ENCODE results near the gene SLC6A2. TPM values are rescaled to one million over a fixed set of nuclear protein-coding genes. Genes with fewer than 3 reads are reported as not detected.
A peak's percentile ranks its signal among the peaks of the same experiment; 100 is the strongest.

The SLC6A2 gene
- total RNA-seq, 1 experiment from 2014 or later = 0.61 TPM

- peak overlapping the region; percentile 55 for H3K4me2 ChIP-seq
- H4K20me1 ChIP-seq (ENCODE audit: insufficient read depth) = no peaks in the 10 kb centered on the region
- CTCF ChIA-PET = no interaction called here
Observed at GRCh38 chr16:55662644-55663031, 6.8 kb downstream of the SLC6A2 start.

GRCh38 chr16:55663225-55663624 lies 7.4 kb downstream of the SLC6A2 start:
- TF ChIP-seq, protein P1, sequence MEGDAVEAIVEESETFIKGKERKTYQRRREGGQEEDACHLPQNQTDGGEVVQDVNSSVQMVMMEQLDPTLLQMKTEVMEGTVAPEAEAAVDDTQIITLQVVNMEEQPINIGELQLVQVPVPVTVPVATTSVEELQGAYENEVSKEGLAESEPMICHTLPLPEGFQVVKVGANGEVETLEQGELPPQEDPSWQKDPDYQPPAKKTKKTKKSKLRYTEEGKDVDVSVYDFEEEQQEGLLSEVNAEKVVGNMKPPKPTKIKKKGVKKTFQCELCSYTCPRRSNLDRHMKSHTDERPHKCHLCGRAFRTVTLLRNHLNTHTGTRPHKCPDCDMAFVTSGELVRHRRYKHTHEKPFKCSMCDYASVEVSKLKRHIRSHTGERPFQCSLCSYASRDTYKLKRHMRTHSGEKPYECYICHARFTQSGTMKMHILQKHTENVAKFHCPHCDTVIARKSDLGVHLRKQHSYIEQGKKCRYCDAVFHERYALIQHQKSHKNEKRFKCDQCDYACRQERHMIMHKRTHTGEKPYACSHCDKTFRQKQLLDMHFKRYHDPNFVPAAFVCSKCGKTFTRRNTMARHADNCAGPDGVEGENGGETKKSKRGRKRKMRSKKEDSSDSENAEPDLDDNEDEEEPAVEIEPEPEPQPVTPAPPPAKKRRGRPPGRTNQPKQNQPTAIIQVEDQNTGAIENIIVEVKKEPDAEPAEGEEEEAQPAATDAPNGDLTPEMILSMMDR (conservative IDR thresholded peaks at IDR 0.05) = no peak
- TF ChIP-seq EZH2 (IDR thresholded peaks at IDR 0.05; ENCODE audit: low read depth) = no peak
- H3F3A ChIP-seq (ENCODE audit: insufficient read depth, low read depth) = peaks cover 52% of the 10 kb centered on the region
- H3K4me2 ChIP-seq = peak overlapping the region; percentile 55
- H3K4me3 ChIP-seq = no peak overlapping the region
- H3K9me3 ChIP-seq (ENCODE audit: insufficient read depth, low read depth) = no peaks in the 10 kb centered on the region
- H3K4me1 ChIP-seq (replicated peaks; ENCODE audit: insufficient read depth) = peaks cover 86% of the 10 kb centered on the region
- BruUV-seq (replicated peaks) = no TSS peak
- ChIA-PET CTCF (no interaction called here), POLR2A (ENCODE audit: unreplicated experiment) (interaction anchor here (0.7 kb wide), 1 partner anchor 1198 kb away, joined by 3 read pairs; no protein-coding TSS in a partner anchor)
- H3K9me2 ChIP-seq (ENCODE audit: insufficient read depth) = no peaks in the 10 kb centered on the region
- no peaks in the 10 kb centered on the region for H4K20me1 ChIP-seq (ENCODE audit: insufficient read depth)
- H3K36me3 ChIP-seq (ENCODE audit: low read depth) = no peaks in the 10 kb centered on the region
- no peaks in the 10 kb centered on the region for H3K27me3 ChIP-seq (ENCODE audit: insufficient read depth, low read depth)
- no peaks in the 10 kb centered on the region for H3K79me2 ChIP-seq (ENCODE audit: low read depth)
- no peak overlapping the region for H2AFZ ChIP-seq
- intact Hi-C loops (cut with micrococcal nuclease; ENCODE audit: unreplicated experiment) = loop anchor here (1.0 kb wide), 1 partner anchor 163 kb away; no protein-coding TSS in a partner anchor
- H3K27ac ChIP-seq = peak overlapping the region; percentile 93
- DNase-seq = no peak

More at GRCh38 chr16:55662644-55663031, 6.8 kb downstream of the SLC6A2 start:
- H3K27me3 ChIP-seq (ENCODE audit: insufficient read depth, low read depth) = no peaks in the 10 kb centered on the region
- intact Hi-C loops (cut with micrococcal nuclease; ENCODE audit: unreplicated experiment) = loop anchor here (1.0 kb wide), 1 partner anchor 162 kb away; no protein-coding TSS in a partner anchor
- POLR2A ChIA-PET (ENCODE audit: unreplicated experiment) = no interaction called here
- no peak overlapping the region for H2AFZ ChIP-seq
- peaks cover 80% of the 10 kb centered on the region for H3K4me1 ChIP-seq (replicated peaks; ENCODE audit: insufficient read depth)
- no peaks in the 10 kb centered on the region for H3K9me3 ChIP-seq (ENCODE audit: insufficient read depth, low read depth)
- TF ChIP-seq, protein P1 (conservative IDR thresholded peaks at IDR 0.05) = no peak
- no peak for TF ChIP-seq EZH2 (IDR thresholded peaks at IDR 0.05; ENCODE audit: low read depth)
- DNase-seq = no peak
- no peaks in the 10 kb centered on the region for H3K36me3 ChIP-seq (ENCODE audit: low read depth)
- H3K79me2 ChIP-seq (ENCODE audit: low read depth) = no peaks in the 10 kb centered on the region
- peak overlapping the region; percentile 93 for H3K27ac ChIP-seq
- H3K4me3 ChIP-seq = no peak overlapping the region
- peaks cover 46% of the 10 kb centered on the region for H3F3A ChIP-seq (ENCODE audit: insufficient read depth, low read depth)
- no TSS peak for BruUV-seq (replicated peaks)
- H3K9me2 ChIP-seq (ENCODE audit: insufficient read depth) = no peaks in the 10 kb centered on the region

DNA sequence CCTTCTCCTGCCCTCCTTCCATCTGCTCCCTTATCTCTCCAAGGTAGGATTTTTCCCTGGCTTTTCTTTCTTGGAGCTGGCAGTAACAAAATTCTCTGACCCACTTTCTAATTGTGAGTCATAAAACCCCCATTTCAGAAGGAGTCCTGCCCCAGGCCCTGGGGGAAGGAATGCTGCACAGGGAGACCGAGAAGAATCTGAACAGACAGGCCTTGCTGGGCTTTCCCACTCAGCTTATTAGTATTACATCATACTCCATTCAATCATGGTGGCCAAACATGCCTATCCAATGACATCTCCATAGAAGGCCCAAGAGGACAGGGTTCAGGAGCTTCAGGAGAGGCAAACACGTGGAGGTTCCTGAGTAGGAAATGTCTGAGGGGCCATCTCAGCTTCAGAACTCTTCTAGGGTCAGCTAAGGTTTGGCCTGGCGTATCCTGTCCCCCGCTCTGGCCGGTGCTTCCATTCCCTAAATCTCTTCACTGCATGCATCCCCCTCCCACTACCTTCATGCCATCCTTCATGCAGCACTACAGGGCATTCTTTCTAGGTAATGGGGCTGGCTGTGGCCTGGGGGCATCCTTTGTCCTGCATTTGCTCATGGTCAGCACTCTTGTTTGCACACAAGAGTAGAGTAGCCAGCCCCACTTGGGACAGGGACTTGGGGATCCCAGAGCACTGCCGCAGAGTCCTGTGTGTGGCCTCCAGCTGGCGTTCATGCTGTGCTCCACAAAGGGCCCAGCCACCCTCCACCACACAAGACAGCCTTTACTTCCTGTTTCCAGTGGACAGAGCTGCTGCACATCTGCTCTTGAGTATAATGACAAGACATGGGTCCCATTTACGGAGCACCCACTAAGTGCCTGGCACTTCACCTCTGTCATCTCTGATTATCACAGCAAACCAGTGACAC lies 8.2 kb downstream of the SLC6A2 start:
- TF ChIP-seq, protein P1 (conservative IDR thresholded peaks at IDR 0.05) = no peak
- no peak for TF ChIP-seq EZH2 (IDR thresholded peaks at IDR 0.05; ENCODE audit: low read depth)
- DNase-seq = peak; percentile 81 to 97
- Histone ChIP-seq H3K9me3 (ENCODE audit: insufficient read depth, low read depth) (no peaks in the 10 kb centered on the region), H3K9me2 (ENCODE audit: insufficient read depth) (no peaks in the 10 kb centered on the region), H3K27ac (peak overlapping the region; percentile 93), H3K4me1 (replicated peaks; ENCODE audit: insufficient read depth) (peaks cover 93% of the 10 kb centered on the region), H3K27me3 (ENCODE audit: insufficient read depth, low read depth) (no peaks in the 10 kb centered on the region), H2AFZ (no peak overlapping the region), H3K4me2 (peak overlapping the region; percentile 55), H3F3A (ENCODE audit: insufficient read depth, low read depth) (peaks cover 60% of the 10 kb centered on the region), H3K4me3 (no peak overlapping the region), H4K20me1 (ENCODE audit: insufficient read depth) (no peaks in the 10 kb centered on the region), H3K79me2 (ENCODE audit: low read depth) (no peaks in the 10 kb centered on the region), H3K36me3 (ENCODE audit: low read depth) (no peaks in the 10 kb centered on the region)
- no TSS peak for BruUV-seq (replicated peaks)
- intact Hi-C loops (cut with micrococcal nuclease; ENCODE audit: unreplicated experiment) = loop anchor here (1.0 kb wide), 1 partner anchor 164 kb away; no protein-coding TSS in a partner anchor
- POLR2A ChIA-PET (ENCODE audit: unreplicated experiment) = interaction anchor here (0.5 to 0.7 kb wide), 2 partner anchors 163 to 1197 kb away, joined by 3 to 4 read pairs; no protein-coding TSS in a partner anchor
- CTCF ChIA-PET = no interaction called here

All from PC-9 (cell line).